ENCODE data around the gene POU2F1. TPM values are rescaled to one million over a fixed set of nuclear protein-coding genes. Genes with fewer than 3 reads are reported as not detected.

POU2F1 gene
- total RNA-seq, 1 experiment from 2014 or later: 11.6 TPM

DNA sequence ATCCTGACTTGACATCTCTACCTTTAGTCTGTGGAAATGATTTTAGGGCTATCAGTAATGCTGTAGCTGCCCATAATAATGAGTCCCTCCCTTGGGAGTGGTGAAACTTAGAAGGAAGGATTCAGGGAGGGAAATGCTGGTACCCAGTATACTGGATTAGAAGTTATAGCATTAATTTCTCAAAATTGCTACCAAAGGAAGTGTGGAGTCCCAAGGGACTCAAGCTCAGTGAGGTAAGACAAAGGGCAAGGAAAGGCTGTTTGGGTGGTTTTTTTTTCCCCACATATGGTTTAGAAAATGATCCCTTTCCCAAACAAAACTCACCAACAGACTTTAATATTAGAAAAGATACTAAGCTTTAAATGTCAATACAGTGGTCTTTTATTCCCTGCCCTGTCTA lies 197.7 kb downstream of the POU2F1 start:
- no peak overlapping the region for H3K4me3 Mint-ChIP-seq (ENCODE audit: unreplicated experiment)
- BruUV-seq (replicated peaks): no TSS peak

DNA sequence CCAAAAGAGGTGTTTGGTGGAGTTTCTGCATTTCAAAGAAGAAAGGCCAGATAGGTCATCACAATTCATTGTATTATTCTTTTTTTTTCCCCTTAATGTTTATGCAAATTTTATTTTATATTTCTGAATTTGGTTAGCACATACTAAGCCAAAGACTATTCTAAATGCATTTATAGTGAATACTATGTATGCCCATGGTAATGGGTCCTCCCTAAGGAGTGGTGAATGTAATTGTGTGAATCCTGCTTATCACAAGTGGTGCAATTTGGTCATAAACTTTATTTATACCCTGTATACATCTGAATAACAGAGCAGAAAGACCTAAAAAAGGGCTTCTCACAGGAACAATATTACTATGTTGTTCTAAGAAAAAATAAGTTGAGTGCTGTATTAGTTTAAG lies 198.6 kb downstream of the POU2F1 start:
- intact Hi-C loops (cut with micrococcal nuclease): no loop called here
- ChIA-PET CTCF (no interaction called here), POLR2A (interaction anchor here (1.1 kb wide), 1 partner anchor 28 kb away, joined by 4 read pairs; no protein-coding TSS in a partner anchor)
- DNase-seq (ENCODE audit: unreplicated experiment): no peak
- no peak overlapping the region for H3K4me3 Mint-ChIP-seq (ENCODE audit: unreplicated experiment)
- no TSS peak for BruUV-seq (replicated peaks)
- no peak for TF ChIP-seq CTCF (IDR thresholded peaks at IDR 0.05; ENCODE audit: unreplicated experiment)
- H3K27me3 Mint-ChIP-seq (ENCODE audit: insufficient read depth, unreplicated experiment): no peaks in the 10 kb centered on the region
- no peaks in the 10 kb centered on the region for H3K9me3 Mint-ChIP-seq (ENCODE audit: unreplicated experiment)
- no peak overlapping the region for H3K27ac Mint-ChIP-seq (ENCODE audit: low read depth, unreplicated experiment)
- peaks cover 6% of the 10 kb centered on the region for H3K4me1 Mint-ChIP-seq (ENCODE audit: insufficient read depth, unreplicated experiment)
- H3K36me3 Mint-ChIP-seq (ENCODE audit: insufficient read depth, unreplicated experiment): peaks cover 5% of the 10 kb centered on the region

More for the DNA sequence above, 197.7 kb downstream of the POU2F1 start:
- no peak overlapping the region for H3K27ac Mint-ChIP-seq (ENCODE audit: low read depth, unreplicated experiment)
- POLR2A ChIA-PET: interaction anchor here (1.1 to 1.7 kb wide), 2 partner anchors 10 to 29 kb away, joined by 4 to 6 read pairs; no protein-coding TSS in a partner anchor
- H3K4me1 Mint-ChIP-seq (ENCODE audit: insufficient read depth, unreplicated experiment): peaks cover 6% of the 10 kb centered on the region
- intact Hi-C loops (cut with micrococcal nuclease): no loop called here
- H3K9me3 Mint-ChIP-seq (ENCODE audit: unreplicated experiment): no peaks in the 10 kb centered on the region
- H3K27me3 Mint-ChIP-seq (ENCODE audit: insufficient read depth, unreplicated experiment): no peaks in the 10 kb centered on the region
- no peak for DNase-seq (ENCODE audit: unreplicated experiment)
- CTCF ChIA-PET: interaction anchor here (0.7 to 2.1 kb wide), 5 partner anchors 10 to 359 kb away, joined by 3 to 6 read pairs (median 4); no protein-coding TSS in a partner anchor
- peaks cover 6% of the 10 kb centered on the region for H3K36me3 Mint-ChIP-seq (ENCODE audit: insufficient read depth, unreplicated experiment)
- no peak for TF ChIP-seq CTCF (IDR thresholded peaks at IDR 0.05; ENCODE audit: unreplicated experiment)

GRCh38 chr1:167420510-167420909 lies 199.8 kb downstream of the POU2F1 start:
- H3K4me3 Mint-ChIP-seq (ENCODE audit: unreplicated experiment): no peak overlapping the region
- H3K27ac Mint-ChIP-seq (ENCODE audit: low read depth, unreplicated experiment): no peak overlapping the region
- CTCF ChIA-PET: interaction anchor here (0.6 to 1.6 kb wide), 7 partner anchors 10 to 173 kb away, joined by 3 to 7 read pairs (median 3); no protein-coding TSS in a partner anchor
- intact Hi-C loops (cut with micrococcal nuclease): no loop called here
- H3K4me1 Mint-ChIP-seq (ENCODE audit: insufficient read depth, unreplicated experiment): peaks cover 6% of the 10 kb centered on the region
- H3K27me3 Mint-ChIP-seq (ENCODE audit: insufficient read depth, unreplicated experiment): no peaks in the 10 kb centered on the region
- H3K9me3 Mint-ChIP-seq (ENCODE audit: unreplicated experiment): no peaks in the 10 kb centered on the region
- peaks cover 5% of the 10 kb centered on the region for H3K36me3 Mint-ChIP-seq (ENCODE audit: insufficient read depth, unreplicated experiment)
- DNase-seq (ENCODE audit: unreplicated experiment): no peak
- BruUV-seq (replicated peaks): no TSS peak
- POLR2A ChIA-PET: no interaction called here
- no peak for TF ChIP-seq CTCF (IDR thresholded peaks at IDR 0.05; ENCODE audit: unreplicated experiment)

GRCh38 chr1:167423684-167424619 lies 203.3 kb downstream of the POU2F1 start:
- intact Hi-C loops (cut with micrococcal nuclease): no loop called here
- Mint-ChIP-seq H3K9me3 (ENCODE audit: unreplicated experiment) (no peaks in the 10 kb centered on the region), H3K4me3 (ENCODE audit: unreplicated experiment) (no peak overlapping the region), H3K36me3 (ENCODE audit: insufficient read depth, unreplicated experiment) (peaks cover 5% of the 10 kb centered on the region), H3K27ac (ENCODE audit: low read depth, unreplicated experiment) (no peak overlapping the region), H3K27me3 (ENCODE audit: insufficient read depth, unreplicated experiment) (no peaks in the 10 kb centered on the region), H3K4me1 (ENCODE audit: insufficient read depth, unreplicated experiment) (peaks cover 6% of the 10 kb centered on the region)
- no peak for TF ChIP-seq CTCF (IDR thresholded peaks at IDR 0.05; ENCODE audit: unreplicated experiment)
- BruUV-seq (replicated peaks): no TSS peak
- no peak for DNase-seq (ENCODE audit: unreplicated experiment)
- ChIA-PET CTCF (interaction anchor here (0.6 to 12.9 kb wide), 6 partner anchors 9 to 514 kb away, joined by 3 to 105 read pairs (median 4); no protein-coding TSS in a partner anchor), POLR2A (interaction anchor here (0.7 to 2.4 kb wide), 2 partner anchors 11 to 359 kb away, joined by 3 to 6 read pairs; no protein-coding TSS in a partner anchor)
